HepG2 (cell line): ENCODE results near the gene GFER. TPM values are rescaled to one million over a fixed set of nuclear protein-coding genes. Genes with fewer than 3 reads are reported as not detected.

ENCODE experiments used
- CREBL2 ChIP-seq: sonication (generic); formaldehyde crosslinking; IDR thresholded peaks from 2 replicates; pipeline ENCODE4 v1.8.1; 2023; ENCODE audit warnings: missing genetic modification reagents, mild to moderate bottlenecking, borderline replicate concordance
- ELF3 ChIP-seq: IDR thresholded peaks from 2 replicates; pipeline ENCODE4 v1.6.1; 2016; ENCODE audit warnings: missing genetic modification reagents, missing compliant biosample characterization
- ESRRA ChIP-seq: sonication (generic); formaldehyde crosslinking; IDR thresholded peaks from 2 replicates; pipeline ENCODE4 v1.5.1; 2020; ENCODE audit warnings: mild to moderate bottlenecking, low read depth, missing genetic modification reagents
- ETV6 ChIP-seq: sonication (generic); formaldehyde crosslinking; conservative IDR thresholded peaks from 2 replicates; pipeline ENCODE4 v1.4.0; 2020; ENCODE audit warnings: missing genetic modification reagents
- KAT7 ChIP-seq: IDR thresholded peaks from 2 replicates; pipeline ENCODE4 v1.6.1; 2018; ENCODE audit warnings: borderline replicate concordance, missing compliant biosample characterization
- KAT8 ChIP-seq: IDR thresholded peaks from 2 replicates; pipeline ENCODE4 v1.6.1; 2016; ENCODE audit warnings: missing genetic modification reagents, missing compliant biosample characterization
- KDM3A ChIP-seq: IDR thresholded peaks from 2 replicates; pipeline ENCODE4 v1.6.1; 2018; ENCODE audit warnings: low read depth, missing compliant biosample characterization
- NFKB2 ChIP-seq: sonication (generic); formaldehyde crosslinking; IDR thresholded peaks from 2 replicates; pipeline ENCODE4 v1.4.0; 2020; ENCODE audit warnings: missing genetic modification reagents, borderline replicate concordance
- RELA ChIP-seq: sonication (generic); formaldehyde crosslinking; IDR thresholded peaks from 2 replicates; pipeline ENCODE4 v1.4.0; 2020; ENCODE audit warnings: missing genetic modification reagents
- RFXANK ChIP-seq: IDR thresholded peaks from 2 replicates; pipeline ENCODE4 v1.6.1; 2016
- SOX5 ChIP-seq: IDR thresholded peaks from 2 replicates; pipeline ENCODE4 v1.6.1; 2016; ENCODE audit warnings: borderline replicate concordance
- SP1 ChIP-seq, 2 experiments: fragments of 450-650 bp in 1 of 2; sonication (generic) in 1 of 2; formaldehyde crosslinking in 1 of 2; IDR thresholded peaks; 2 replicates each; pipeline versions ENCODE4 v1.4.0 to v1.6.1; 2016 to 2020; ENCODE audit warnings: missing genetic modification reagents in 1 of 2
- TAF1 ChIP-seq: sonication (generic); formaldehyde crosslinking; IDR thresholded peaks from 2 replicates; pipeline ENCODE4 v1.4.0; 2020; ENCODE audit warnings: missing genetic modification reagents
- TCF7 ChIP-seq: sonication (generic); IDR thresholded peaks from 2 replicates; pipeline ENCODE4 v1.6.1; 2016; ENCODE audit warnings: antibody characterized with exemption, low read depth
- TOE1 ChIP-seq: sonication (generic); formaldehyde crosslinking; IDR thresholded peaks from 2 replicates; pipeline ENCODE4 v1.4.0; 2020; ENCODE audit warnings: mild to moderate bottlenecking, missing genetic modification reagents
- ZMAT3 ChIP-seq: sonication (generic); formaldehyde crosslinking; conservative IDR thresholded peaks from 2 replicates; pipeline ENCODE4 v1.7.0; 2021; ENCODE audit warnings: missing genetic modification reagents
- ZNF367 ChIP-seq: sonication (generic); formaldehyde crosslinking; IDR thresholded peaks from 2 replicates; pipeline ENCODE4 v1.4.0; 2020; ENCODE audit warnings: missing genetic modification reagents, borderline replicate concordance
- ZNF543 ChIP-seq: sonication (generic); formaldehyde crosslinking; IDR thresholded peaks from 2 replicates; pipeline ENCODE4 v1.4.0; 2020; ENCODE audit warnings: mild to moderate bottlenecking, missing genetic modification reagents
- ZNF567 ChIP-seq: sonication (generic); formaldehyde crosslinking; IDR thresholded peaks from 2 replicates; pipeline ENCODE4 v1.8.1; 2023; ENCODE audit warnings: mild to moderate bottlenecking, missing genetic modification reagents, borderline replicate concordance
- ZNF598 ChIP-seq: sonication (generic); formaldehyde crosslinking; IDR thresholded peaks from 2 replicates; pipeline ENCODE4 v1.5.1; 2020; ENCODE audit warnings: mild to moderate bottlenecking, missing genetic modification reagents, borderline replicate concordance
- ZNF644 ChIP-seq: IDR thresholded peaks from 2 replicates; pipeline ENCODE4 v1.6.1; 2016; ENCODE audit warnings: low read depth
- ZNF75D ChIP-seq: sonication (generic); formaldehyde crosslinking; IDR thresholded peaks from 2 replicates; pipeline ENCODE4 v1.8.1; 2023; ENCODE audit warnings: missing genetic modification reagents, mild to moderate bottlenecking, borderline replicate concordance
- ZNF776 ChIP-seq: sonication (generic); formaldehyde crosslinking; IDR thresholded peaks from 2 replicates; pipeline ENCODE4 v1.4.0; 2020; ENCODE audit warnings: mild to moderate bottlenecking, missing genetic modification reagents
- ZSCAN9 ChIP-seq: IDR thresholded peaks from 2 replicates; pipeline ENCODE4 v1.6.1; 2016; ENCODE audit warnings: borderline replicate concordance
- polyA plus RNA-seq, 8 experiments: library from polyadenylated mRNA; depleted of rRNA in 3 of 8; stranded (reverse) in 7 of 8; unstranded in 1 of 8; fragments of >200 nt; fragmentation: Illumina TruSeq in 4 of 8; extraction: Trizol in 4 of 8; gene quantifications; 2 replicates each; pipeline versions ENCODE4 v1.2.1 to v1.2.3, GENCODE V29; 2011 to 2016; ENCODE audit warnings: low read depth in 4 of 8, missing spikeins in 1 of 8, mixed read lengths in 1 of 8; ENCODE audit not compliant: insufficient read depth in 1 of 8
- total RNA-seq, 5 experiments: library from RNA; depleted of rRNA; stranded (reverse); fragments of >200 nt; fragmentation: Illumina TruSeq; extraction: Trizol; gene quantifications; 2 replicates each; pipeline ENCODE4 v1.2.3, GENCODE V29; 2016; ENCODE audit warnings: low read depth in 1 of 5
- TF ChIP-seq, protein P1 (sequence below): sonication (generic); formaldehyde crosslinking; IDR thresholded peaks from 2 replicates; pipeline ENCODE4 v1.4.0; 2020; ENCODE audit warnings: missing genetic modification reagents, borderline replicate concordance
- TF ChIP-seq, protein P2 (sequence below): sonication (generic); formaldehyde crosslinking; IDR thresholded peaks from 2 replicates; pipeline ENCODE4 v1.4.0; 2020; ENCODE audit warnings: missing genetic modification reagents, borderline replicate concordance

The GFER gene
- total and polyA plus RNA-seq, 2 of the 13 experiments (the other 11 are each of a cell fraction or from before 2014, with no cell fraction given) = 28.6 to 71.7 TPM

GRCh38 chr16:2035431-2036199 lies 51.6 kb downstream of the GFER start (continued):
- TF ChIP-seq ZNF567 (CRISPR knock-in tag) = no peak
- TF ChIP-seq NFKB2 (CRISPR knock-in tag) = peak; percentile 35; the same call in 1 of the 2 replicates
- peak; percentile 63 for TF ChIP-seq ESRRA (CRISPR knock-in tag)
- TF ChIP-seq KDM3A (CRISPR knock-in tag) = peak; percentile 71; the same call in 1 of the 2 replicates
- TF ChIP-seq TCF7 = peak; percentile 37; the same call in 1 of the 2 replicates
- TF ChIP-seq RFXANK = no peak; the same call in 1 of the 2 replicates
- TF ChIP-seq KAT8 (CRISPR knock-in tag) = peak; percentile 85
- 0 out of 2 replicates have a peak, but pooled peaks have one; percentile 80 for TF ChIP-seq ZSCAN9 (CRISPR knock-in tag)
- no peak for TF ChIP-seq ZNF75D (CRISPR knock-in tag)
- TF ChIP-seq, protein P1, sequence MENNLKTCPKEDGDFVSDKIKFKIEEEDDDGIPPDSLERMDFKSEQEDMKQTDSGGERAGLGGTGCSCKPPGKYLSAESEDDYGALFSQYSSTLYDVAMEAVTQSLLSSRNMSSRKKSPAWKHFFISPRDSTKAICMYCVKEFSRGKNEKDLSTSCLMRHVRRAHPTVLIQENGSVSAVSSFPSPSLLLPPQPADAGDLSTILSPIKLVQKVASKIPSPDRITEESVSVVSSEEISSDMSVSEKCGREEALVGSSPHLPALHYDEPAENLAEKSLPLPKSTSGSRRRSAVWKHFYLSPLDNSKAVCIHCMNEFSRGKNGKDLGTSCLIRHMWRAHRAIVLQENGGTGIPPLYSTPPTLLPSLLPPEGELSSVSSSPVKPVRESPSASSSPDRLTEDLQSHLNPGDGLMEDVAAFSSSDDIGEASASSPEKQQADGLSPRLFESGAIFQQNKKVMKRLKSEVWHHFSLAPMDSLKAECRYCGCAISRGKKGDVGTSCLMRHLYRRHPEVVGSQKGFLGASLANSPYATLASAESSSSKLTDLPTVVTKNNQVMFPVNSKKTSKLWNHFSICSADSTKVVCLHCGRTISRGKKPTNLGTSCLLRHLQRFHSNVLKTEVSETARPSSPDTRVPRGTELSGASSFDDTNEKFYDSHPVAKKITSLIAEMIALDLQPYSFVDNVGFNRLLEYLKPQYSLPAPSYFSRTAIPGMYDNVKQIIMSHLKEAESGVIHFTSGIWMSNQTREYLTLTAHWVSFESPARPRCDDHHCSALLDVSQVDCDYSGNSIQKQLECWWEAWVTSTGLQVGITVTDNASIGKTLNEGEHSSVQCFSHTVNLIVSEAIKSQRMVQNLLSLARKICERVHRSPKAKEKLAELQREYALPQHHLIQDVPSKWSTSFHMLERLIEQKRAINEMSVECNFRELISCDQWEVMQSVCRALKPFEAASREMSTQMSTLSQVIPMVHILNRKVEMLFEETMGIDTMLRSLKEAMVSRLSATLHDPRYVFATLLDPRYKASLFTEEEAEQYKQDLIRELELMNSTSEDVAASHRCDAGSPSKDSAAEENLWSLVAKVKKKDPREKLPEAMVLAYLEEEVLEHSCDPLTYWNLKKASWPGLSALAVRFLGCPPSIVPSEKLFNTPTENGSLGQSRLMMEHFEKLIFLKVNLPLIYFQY (CRISPR knock-in tag) = peak; percentile 76; the same call in 1 of the 2 replicates
- peak; percentile 86 for TF ChIP-seq TAF1 (CRISPR knock-in tag)
- TF ChIP-seq ZMAT3 = peak; percentile 73; the same call in 1 of the 2 replicates
- TF ChIP-seq ZNF543 (CRISPR knock-in tag) = no peak
- 0 out of 2 replicates have a peak, but pooled peaks have one; percentile 52 for TF ChIP-seq ELF3 (CRISPR knock-in tag)
- TF ChIP-seq TOE1 (CRISPR knock-in tag) = peak; percentile 81; the same call in 1 of the 2 replicates
- peak; percentile 91 for TF ChIP-seq ZNF776 (CRISPR knock-in tag)
- TF ChIP-seq, protein P2, sequence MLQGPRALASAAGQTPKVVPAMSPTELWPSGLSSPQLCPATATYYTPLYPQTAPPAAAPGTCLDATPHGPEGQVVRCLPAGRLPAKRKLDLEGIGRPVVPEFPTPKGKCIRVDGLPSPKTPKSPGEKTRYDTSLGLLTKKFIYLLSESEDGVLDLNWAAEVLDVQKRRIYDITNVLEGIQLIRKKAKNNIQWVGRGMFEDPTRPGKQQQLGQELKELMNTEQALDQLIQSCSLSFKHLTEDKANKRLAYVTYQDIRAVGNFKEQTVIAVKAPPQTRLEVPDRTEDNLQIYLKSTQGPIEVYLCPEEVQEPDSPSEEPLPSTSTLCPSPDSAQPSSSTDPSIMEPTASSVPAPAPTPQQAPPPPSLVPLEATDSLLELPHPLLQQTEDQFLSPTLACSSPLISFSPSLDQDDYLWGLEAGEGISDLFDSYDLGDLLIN (CRISPR knock-in tag) = no peak
- no peak for TF ChIP-seq CREBL2 (CRISPR knock-in tag)
- TF ChIP-seq RELA (CRISPR knock-in tag) = no peak; the same call in 1 of the 2 replicates
- no peak for TF ChIP-seq SP1 (IDR thresholded peaks at IDR 0.05)
- peak; percentile 18; the same call in 1 of the 2 replicates for TF ChIP-seq SP1 (CRISPR knock-in tag; IDR thresholded peaks at IDR 0.05)
- 0 out of 2 replicates have a peak, but pooled peaks have one; percentile 42 for TF ChIP-seq ETV6 (CRISPR knock-in tag)
- TF ChIP-seq ZNF598 (CRISPR knock-in tag) = 0 out of 2 replicates have a peak, but pooled peaks have one; percentile 25
- TF ChIP-seq KAT7 (CRISPR knock-in tag) = peak; percentile 71; the same call in 1 of the 2 replicates
- TF ChIP-seq ZNF644 (CRISPR knock-in tag) = no peak; the same call in 1 of the 2 replicates
- 0 out of 2 replicates have a peak, but pooled peaks have one; percentile 38 for TF ChIP-seq ZNF367 (CRISPR knock-in tag)
- peak; percentile 59; the same call in 1 of the 2 replicates for TF ChIP-seq SOX5 (CRISPR knock-in tag)
